GM06990 (cell line): Measurements from ENCODE around the gene CSDE1.

Experiments used
- DNase-seq: peaks from one replicate; pipeline ENCODE4 v3.0.0-alpha.2; 2011; ENCODE audit not compliant: insufficient read length; ENCODE audit errors: extremely low read depth
- H3K27me3 ChIP-seq: replicated peaks from 2 replicates; pipeline ENCODE4 v1.6.0; 2011; ENCODE audit warnings: low read length; ENCODE audit not compliant: control insufficient read depth, insufficient read depth
- H3K36me3 ChIP-seq: 2 replicates; pipeline ENCODE4 v1.5.1; 2011; ENCODE audit warnings: low read length; ENCODE audit not compliant: control insufficient read depth, insufficient read depth
- H3K4me3 ChIP-seq: replicated peaks from 2 replicates; pipeline ENCODE4 v1.5.1; 2011; ENCODE audit warnings: low read depth, mild to moderate bottlenecking, control low read depth, low read length
- TF ChIP-seq, protein P1 (sequence below): IDR thresholded peaks from 2 replicates; pipeline ENCODE4 v1.5.1; 2011; ENCODE audit warnings: low read length, control low read depth, mild to moderate bottlenecking, inconsistent platforms; ENCODE audit not compliant: insufficient read depth, poor library complexity, severe bottlenecking

CSDE1 gene

DNA sequence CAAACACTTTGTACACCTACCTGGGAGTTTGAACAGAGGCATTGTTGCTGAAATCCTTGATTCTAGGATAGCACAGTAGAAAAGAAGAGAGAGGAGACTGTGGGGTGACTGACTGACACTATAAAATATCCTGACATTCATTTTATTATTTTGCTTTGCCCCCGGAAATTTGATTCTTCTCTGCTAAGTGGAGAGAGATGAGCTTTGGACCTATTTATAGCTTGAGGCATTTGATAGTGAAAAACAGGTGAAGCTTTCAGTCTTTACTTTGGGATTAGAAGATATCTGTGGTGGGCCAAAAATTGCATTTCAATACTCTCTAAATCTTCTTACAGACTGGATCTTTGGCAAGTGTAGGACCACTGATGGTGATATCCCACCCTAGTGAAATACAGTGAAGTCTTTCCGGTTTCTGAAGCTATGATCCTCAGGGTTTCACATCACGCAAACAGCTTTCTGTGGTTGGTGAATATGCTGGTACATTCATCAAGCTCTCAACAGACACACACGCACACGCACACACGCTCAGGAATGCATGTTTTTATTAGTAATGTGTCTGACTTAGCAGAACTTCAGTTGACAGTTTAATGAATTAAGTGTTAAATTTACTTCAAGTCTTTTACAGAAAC, 62.2 kb downstream of the CSDE1 start, which contains the start of gene AMPD1:
Gene AMPD1, minus strand, starts transcription at position 117 of the 629 bp plus-strand sequence. Its CDS starts 75 bp downstream, at position 42.
- Histone ChIP-seq H3K36me3 (no peaks in the 10 kb centered on the region), H3K27me3 (no peaks in the 10 kb centered on the region), H3K4me3 (no peak within 1 kb of the TSS)
- TF ChIP-seq, protein P1, sequence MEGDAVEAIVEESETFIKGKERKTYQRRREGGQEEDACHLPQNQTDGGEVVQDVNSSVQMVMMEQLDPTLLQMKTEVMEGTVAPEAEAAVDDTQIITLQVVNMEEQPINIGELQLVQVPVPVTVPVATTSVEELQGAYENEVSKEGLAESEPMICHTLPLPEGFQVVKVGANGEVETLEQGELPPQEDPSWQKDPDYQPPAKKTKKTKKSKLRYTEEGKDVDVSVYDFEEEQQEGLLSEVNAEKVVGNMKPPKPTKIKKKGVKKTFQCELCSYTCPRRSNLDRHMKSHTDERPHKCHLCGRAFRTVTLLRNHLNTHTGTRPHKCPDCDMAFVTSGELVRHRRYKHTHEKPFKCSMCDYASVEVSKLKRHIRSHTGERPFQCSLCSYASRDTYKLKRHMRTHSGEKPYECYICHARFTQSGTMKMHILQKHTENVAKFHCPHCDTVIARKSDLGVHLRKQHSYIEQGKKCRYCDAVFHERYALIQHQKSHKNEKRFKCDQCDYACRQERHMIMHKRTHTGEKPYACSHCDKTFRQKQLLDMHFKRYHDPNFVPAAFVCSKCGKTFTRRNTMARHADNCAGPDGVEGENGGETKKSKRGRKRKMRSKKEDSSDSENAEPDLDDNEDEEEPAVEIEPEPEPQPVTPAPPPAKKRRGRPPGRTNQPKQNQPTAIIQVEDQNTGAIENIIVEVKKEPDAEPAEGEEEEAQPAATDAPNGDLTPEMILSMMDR, result no peak
- no peak for DNase-seq

DNA sequence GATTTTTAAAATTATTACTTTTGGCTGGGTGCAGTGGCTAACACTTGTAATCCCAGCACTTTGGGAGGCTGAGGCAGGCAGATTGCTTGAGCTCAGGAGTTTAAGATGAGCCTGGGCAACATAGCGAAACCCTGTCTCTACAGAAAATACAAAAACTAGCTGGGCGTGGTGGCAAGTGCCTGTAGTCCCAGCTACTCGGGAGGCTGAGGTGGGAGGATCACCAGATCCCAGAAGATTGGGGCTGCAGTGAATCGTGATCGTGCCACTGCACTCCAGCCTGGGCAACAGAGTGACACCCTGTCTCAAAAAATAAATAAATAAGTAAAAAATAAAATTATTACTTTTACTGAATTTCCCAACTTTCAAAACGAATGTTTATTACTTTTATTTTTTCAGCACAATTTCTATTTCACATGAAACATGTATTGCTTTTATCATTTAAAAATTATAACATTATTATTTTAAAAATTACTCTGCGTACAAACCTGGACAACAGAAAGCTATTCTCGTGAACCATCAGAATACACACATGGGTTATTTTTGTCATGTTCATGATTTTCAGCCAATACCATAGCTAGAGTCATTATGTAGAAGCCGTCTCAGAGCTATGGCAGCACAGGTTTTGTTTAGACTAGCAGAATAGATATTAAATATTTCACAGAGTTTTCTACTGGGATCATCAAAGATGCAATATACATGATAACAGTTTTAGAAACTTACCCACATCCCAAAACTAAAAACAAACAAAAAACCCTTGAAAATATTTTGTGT, 63.1 kb downstream of the CSDE1 start:
- DNase-seq, result no peak
- Histone ChIP-seq H3K27me3 (no peaks in the 10 kb centered on the region), H3K36me3 (no peaks in the 10 kb centered on the region), H3K4me3 (no peak overlapping the region)
- TF ChIP-seq, protein P1, result no peak

DNA sequence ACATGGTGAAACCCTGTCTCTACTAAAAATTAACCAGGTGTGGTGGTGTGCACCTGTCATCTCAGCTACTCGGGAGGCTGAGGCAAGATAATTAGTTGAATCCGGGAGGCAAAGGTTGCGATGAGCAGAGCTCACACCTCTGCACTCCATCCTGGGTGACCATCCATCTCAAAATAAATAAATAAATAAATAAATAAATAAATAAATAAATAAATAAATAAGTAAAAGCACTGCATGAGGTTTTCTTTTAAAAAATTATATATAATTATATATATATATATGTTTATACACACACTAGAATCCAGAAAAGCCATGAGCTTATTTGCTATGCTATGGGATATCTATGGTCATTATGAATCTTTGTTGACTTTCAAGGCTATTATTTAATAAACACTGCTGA, 64.8 kb downstream of the CSDE1 start:
- H3K36me3 ChIP-seq, result no peaks in the 10 kb centered on the region
- TF ChIP-seq, protein P1, result no peak
- DNase-seq, result no peak
- H3K27me3 ChIP-seq, result no peaks in the 10 kb centered on the region
- no peak overlapping the region for H3K4me3 ChIP-seq

DNA sequence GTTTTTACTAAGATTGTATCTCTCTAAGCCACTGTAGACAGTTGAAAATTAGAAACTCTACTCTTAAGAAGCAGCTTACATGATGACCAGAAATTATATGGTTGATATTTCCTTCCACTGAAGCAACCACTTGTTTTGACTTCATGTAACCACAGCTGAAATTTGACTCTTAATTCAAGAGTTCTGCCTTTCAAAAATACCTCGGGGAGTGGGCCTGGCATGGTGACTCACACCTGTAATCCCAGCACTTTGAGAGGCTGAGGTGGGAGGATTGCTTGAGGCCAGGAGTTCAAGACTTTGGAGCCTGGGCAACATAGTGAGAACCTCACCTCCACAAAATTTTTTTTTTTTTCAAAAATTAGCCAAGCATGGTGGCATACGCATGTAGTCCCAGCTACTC, 66.7 kb downstream of the CSDE1 start:
- DNase-seq, result no peak
- TF ChIP-seq, protein P1, result no peak
- Histone ChIP-seq H3K4me3 (no peak overlapping the region), H3K27me3 (no peaks in the 10 kb centered on the region), H3K36me3 (no peaks in the 10 kb centered on the region)

DNA sequence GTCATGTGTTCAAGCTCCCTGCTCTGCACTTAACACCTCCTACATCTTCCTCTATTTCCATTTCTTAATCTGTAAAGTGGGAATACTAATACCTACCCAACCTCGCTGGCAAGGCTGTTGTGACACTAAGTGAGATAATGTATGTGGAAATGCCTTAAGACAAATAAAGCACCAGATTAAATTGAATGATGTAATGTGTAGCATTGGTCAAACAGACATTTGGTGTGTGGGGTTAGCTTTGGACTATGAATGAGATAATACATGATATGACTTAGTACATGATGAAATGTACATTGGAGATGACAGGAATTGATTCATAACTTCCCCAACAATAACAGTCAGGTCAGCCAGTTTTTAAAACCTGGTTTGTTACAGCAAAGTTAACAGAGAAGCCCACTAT, 67.6 kb downstream of the CSDE1 start:
- H3K36me3 ChIP-seq, result no peaks in the 10 kb centered on the region
- TF ChIP-seq, protein P1, result no peak
- H3K4me3 ChIP-seq, result no peak overlapping the region
- no peaks in the 10 kb centered on the region for H3K27me3 ChIP-seq
- no peak for DNase-seq
